A673 (cell line): ENCODE results near the gene CCSAP. TPM values are rescaled to one million over a fixed set of nuclear protein-coding genes. Genes with fewer than 3 reads are reported as not detected.

Source experiments
- BruUV-seq: library from RNA; stranded (reverse); fragments of 400-500 nt; replicated peaks from 2 replicates; lab custom pipeline; 2021; lab: Mats Ljungman, UMichigan
- CTCF ChIA-PET: fragments of 300-600 bp; sonication (Branson Sonifier 250); formaldehyde crosslinking; loops from one replicate; lab custom pipeline; 2022; ENCODE audit warnings: antibody characterized with exemption; lab: Charles Lee
- POLR2A ChIA-PET: fragments of 300-600 bp; sonication (Branson Sonifier 250); formaldehyde crosslinking; loops from one replicate; lab custom pipeline; 2022; ENCODE audit warnings: antibody characterized with exemption; ENCODE audit not compliant: low non-redundant PET; lab: Charles Lee
- DNase-seq: peaks from one replicate; pipeline ENCODE4 v3.0.0-alpha.2; 2015; ENCODE audit warnings: low spot score
- H3K27ac ChIP-seq: fragments of 200-600 bp; sonication (generic); 2 replicates; pipeline ENCODE4 v1.5.1; 2016; ENCODE audit warnings: mixed run types, low read depth, mild to moderate bottlenecking, mixed read lengths, antibody characterized with exemption, low read length; ENCODE audit not compliant: poor library complexity, severe bottlenecking
- H3K27me3 ChIP-seq: fragments of 200-600 bp; sonication (generic); replicated peaks from 2 replicates; pipeline ENCODE4 v1.6.1; 2017; ENCODE audit warnings: mixed run types, low read depth, mild to moderate bottlenecking, mixed read lengths, antibody characterized with exemption, low read length; ENCODE audit not compliant: insufficient read depth, poor library complexity
- H3K36me3 ChIP-seq: fragments of 200-600 bp; sonication (generic); 2 replicates; pipeline ENCODE4 v1.6.1; 2016; ENCODE audit warnings: mixed run types, mild to moderate bottlenecking, mixed read lengths, antibody characterized with exemption, low read length; ENCODE audit not compliant: insufficient read depth, poor library complexity, severe bottlenecking
- H3K4me1 ChIP-seq: fragments of 200-600 bp; sonication (generic); 2 replicates; pipeline ENCODE4 v1.6.1; 2017; ENCODE audit warnings: mixed run types, mild to moderate bottlenecking, mixed read lengths, antibody characterized with exemption, low read length; ENCODE audit not compliant: insufficient read depth, poor library complexity, severe bottlenecking
- H3K4me3 ChIP-seq: fragments of 200-600 bp; sonication (generic); 2 replicates; pipeline ENCODE4 v1.5.1; 2016; ENCODE audit warnings: low read depth, mixed run types, mild to moderate bottlenecking, mixed read lengths, low read length; ENCODE audit not compliant: poor library complexity, severe bottlenecking
- H3K9me3 ChIP-seq: fragments of 200-600 bp; sonication (generic); 2 replicates; pipeline ENCODE4 v1.6.1; 2016; ENCODE audit warnings: mixed run types, low read depth, mild to moderate bottlenecking, mixed read lengths, antibody characterized with exemption, low read length; ENCODE audit not compliant: poor library complexity, severe bottlenecking
- EZH2 ChIP-seq: fragments of 200-600 bp; sonication (generic); IDR thresholded peaks from 2 replicates; pipeline ENCODE4 v1.6.1; 2017; ENCODE audit warnings: borderline replicate concordance, low read depth, mild to moderate bottlenecking, mixed read lengths, antibody characterized with exemption, low read length; ENCODE audit not compliant: poor library complexity, severe bottlenecking
- intact Hi-C: fragments of 100-400 bp; cut with micrococcal nuclease; formaldehyde crosslinking; loops from one replicate; pipeline ENCODE4 v1.10.0; 2022; ENCODE audit not compliant: unreplicated experiment
- total RNA-seq: library from RNA; stranded (reverse); gene quantifications from 2 replicates; pipeline ENCODE4 v1.2.3, GENCODE V29; 2021
- TF ChIP-seq, protein P1 (sequence below): fragments of 300-800, 200-600 bp; sonication (generic); conservative IDR thresholded peaks from 2 replicates; pipeline ENCODE4 v1.5.1; 2017; ENCODE audit warnings: low read depth, mild to moderate bottlenecking, antibody characterized with exemption, low read length, moderate library complexity, mixed read lengths

Gene CCSAP
- total RNA-seq, 1 experiment from 2014 or later = 11.7 TPM

DNA sequence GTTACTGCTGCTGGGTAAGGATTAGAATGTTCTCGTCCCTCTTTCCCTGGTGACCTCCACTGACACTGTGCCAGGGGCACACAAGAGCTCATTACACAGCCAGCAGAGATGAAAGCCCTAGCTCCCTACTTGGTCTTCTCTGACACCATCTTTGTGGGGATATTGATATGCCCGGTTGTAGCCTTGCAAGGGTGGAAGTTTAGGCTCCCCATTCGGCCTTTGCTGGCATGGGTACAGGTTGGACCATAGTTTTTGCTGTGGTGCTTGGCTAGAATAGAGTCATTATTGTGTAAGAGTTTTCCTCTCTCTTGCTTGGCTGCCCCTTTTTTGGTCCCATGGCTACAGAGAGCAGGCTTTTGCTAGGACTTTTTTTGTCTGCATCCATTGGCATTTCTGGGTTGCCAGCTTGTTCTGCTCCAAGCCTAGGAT lies 59.6 kb downstream of the CCSAP start:
- Histone ChIP-seq H3K36me3 (no peaks in the 10 kb centered on the region), H3K9me3 (peaks cover 7% of the 10 kb centered on the region), H3K4me1 (no peaks in the 10 kb centered on the region), H3K27ac (no peak overlapping the region), H3K4me3 (no peak overlapping the region), H3K27me3 (no peaks in the 10 kb centered on the region)
- intact Hi-C loops = no loop called here
- POLR2A ChIA-PET = no interaction called here
- no peak for DNase-seq
- TF ChIP-seq, protein P1, sequence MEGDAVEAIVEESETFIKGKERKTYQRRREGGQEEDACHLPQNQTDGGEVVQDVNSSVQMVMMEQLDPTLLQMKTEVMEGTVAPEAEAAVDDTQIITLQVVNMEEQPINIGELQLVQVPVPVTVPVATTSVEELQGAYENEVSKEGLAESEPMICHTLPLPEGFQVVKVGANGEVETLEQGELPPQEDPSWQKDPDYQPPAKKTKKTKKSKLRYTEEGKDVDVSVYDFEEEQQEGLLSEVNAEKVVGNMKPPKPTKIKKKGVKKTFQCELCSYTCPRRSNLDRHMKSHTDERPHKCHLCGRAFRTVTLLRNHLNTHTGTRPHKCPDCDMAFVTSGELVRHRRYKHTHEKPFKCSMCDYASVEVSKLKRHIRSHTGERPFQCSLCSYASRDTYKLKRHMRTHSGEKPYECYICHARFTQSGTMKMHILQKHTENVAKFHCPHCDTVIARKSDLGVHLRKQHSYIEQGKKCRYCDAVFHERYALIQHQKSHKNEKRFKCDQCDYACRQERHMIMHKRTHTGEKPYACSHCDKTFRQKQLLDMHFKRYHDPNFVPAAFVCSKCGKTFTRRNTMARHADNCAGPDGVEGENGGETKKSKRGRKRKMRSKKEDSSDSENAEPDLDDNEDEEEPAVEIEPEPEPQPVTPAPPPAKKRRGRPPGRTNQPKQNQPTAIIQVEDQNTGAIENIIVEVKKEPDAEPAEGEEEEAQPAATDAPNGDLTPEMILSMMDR = no peak
- no TSS peak for BruUV-seq
- CTCF ChIA-PET = no interaction called here

DNA sequence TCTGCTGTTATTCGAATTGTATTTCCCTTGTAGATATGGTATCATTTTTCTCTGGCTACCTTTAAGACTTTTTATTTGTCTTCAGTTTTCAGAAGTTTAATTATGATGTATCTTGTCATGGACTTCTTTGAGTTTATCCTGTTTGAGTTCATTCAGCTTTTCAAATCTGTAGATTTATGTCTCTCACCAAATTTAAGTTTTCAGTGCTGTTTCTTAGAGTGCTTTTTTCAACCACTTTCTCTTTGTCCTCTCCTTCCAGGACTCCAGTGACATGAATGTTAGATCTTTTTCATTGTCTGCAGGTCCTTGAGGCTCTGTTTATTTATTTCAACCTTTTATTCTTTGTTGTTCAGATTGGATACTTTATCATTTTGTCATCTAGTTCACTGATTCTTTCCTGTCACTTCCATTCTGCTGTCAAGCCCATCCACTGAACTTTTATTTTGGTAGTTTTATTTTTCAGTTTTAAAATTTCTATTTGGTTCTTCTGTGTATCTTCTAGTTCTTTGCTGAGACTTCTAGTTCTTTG lies 60.5 kb downstream of the CCSAP start:
- peaks cover 7% of the 10 kb centered on the region for H3K9me3 ChIP-seq
- no peak for DNase-seq
- no peak overlapping the region for H3K4me3 ChIP-seq
- BruUV-seq = no TSS peak
- intact Hi-C loops = no loop called here
- no peak for TF ChIP-seq EZH2
- TF ChIP-seq, protein P1 = no peak
- H3K27ac ChIP-seq = no peak overlapping the region
- no peaks in the 10 kb centered on the region for H3K36me3 ChIP-seq
- H3K27me3 ChIP-seq = no peaks in the 10 kb centered on the region
- CTCF ChIA-PET = no interaction called here
- H3K4me1 ChIP-seq = no peaks in the 10 kb centered on the region
- POLR2A ChIA-PET = no interaction called here

DNA sequence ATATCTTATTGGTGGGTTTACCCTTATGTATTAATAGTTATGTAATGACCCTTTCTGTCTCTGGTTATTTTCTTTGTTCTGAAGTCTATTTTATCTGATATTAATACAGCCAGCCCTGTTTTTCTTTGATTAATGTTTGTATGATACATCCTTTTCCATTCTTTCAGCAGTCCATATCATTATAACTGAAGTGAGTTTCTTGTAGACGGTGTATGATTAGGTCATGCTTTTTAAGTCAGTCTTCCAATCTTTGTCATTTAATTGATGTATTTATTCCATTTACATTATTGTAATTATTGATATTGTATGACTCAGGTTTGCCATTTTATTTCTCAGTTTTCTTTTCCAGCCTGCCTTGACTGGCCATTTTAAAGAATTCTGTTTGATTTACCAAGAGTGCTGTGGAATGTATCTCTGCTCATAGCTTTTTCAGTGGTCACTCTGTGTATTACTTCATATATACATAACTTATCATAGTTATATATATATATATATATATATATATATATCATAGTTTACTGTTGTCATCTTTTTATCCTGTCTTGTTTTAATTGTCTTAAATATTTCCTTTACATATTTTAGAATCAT lies 61.4 kb downstream of the CCSAP start:
- H3K9me3 ChIP-seq = peaks cover 7% of the 10 kb centered on the region
- no peaks in the 10 kb centered on the region for H3K27me3 ChIP-seq
- ChIA-PET CTCF (no interaction called here), POLR2A (no interaction called here)
- BruUV-seq = no TSS peak
- no peak for DNase-seq
- TF ChIP-seq, protein P1 = no peak
- no peak for TF ChIP-seq EZH2
- H3K36me3 ChIP-seq = no peaks in the 10 kb centered on the region
- H3K4me3 ChIP-seq = no peak overlapping the region
- intact Hi-C loops = no loop called here
- no peaks in the 10 kb centered on the region for H3K4me1 ChIP-seq
- H3K27ac ChIP-seq = no peak overlapping the region
